ENCODE measurements around the gene RNF31.

DNA sequence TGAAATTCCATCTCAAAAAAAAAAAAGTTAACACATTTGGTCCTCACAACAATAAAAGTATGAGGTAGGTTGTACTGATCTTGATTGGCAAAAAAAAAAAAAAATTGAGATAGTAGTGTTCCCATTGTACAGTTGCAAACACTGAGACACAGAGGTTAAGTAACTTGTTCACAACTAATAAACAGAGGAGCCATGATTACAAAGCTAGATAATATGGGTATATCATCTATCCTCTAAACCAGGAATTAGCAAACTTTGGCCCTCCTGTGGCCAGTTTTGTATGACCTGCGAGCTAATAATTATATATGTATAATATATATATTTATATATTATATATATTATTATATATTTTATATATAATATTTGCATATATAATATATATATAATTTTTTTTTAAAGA, 13.6 kb upstream of the RNF31 start:
- no peak for TF ChIP-seq OSR1 (CRISPR knock-in tag; IDR thresholded peaks at IDR 0.05)
- TF ChIP-seq GLIS3 (CRISPR knock-in tag; IDR thresholded peaks at IDR 0.05) = no peak
- TF ChIP-seq ZNF565 (CRISPR knock-in tag; conservative IDR thresholded peaks at IDR 0.05; ENCODE audit: low read depth) = no peak
- TF ChIP-seq, protein P1, sequence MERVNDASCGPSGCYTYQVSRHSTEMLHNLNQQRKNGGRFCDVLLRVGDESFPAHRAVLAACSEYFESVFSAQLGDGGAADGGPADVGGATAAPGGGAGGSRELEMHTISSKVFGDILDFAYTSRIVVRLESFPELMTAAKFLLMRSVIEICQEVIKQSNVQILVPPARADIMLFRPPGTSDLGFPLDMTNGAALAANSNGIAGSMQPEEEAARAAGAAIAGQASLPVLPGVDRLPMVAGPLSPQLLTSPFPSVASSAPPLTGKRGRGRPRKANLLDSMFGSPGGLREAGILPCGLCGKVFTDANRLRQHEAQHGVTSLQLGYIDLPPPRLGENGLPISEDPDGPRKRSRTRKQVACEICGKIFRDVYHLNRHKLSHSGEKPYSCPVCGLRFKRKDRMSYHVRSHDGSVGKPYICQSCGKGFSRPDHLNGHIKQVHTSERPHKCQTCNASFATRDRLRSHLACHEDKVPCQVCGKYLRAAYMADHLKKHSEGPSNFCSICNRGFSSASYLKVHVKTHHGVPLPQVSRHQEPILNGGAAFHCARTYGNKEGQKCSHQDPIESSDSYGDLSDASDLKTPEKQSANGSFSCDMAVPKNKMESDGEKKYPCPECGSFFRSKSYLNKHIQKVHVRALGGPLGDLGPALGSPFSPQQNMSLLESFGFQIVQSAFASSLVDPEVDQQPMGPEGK (CRISPR knock-in tag; IDR thresholded peaks at IDR 0.05; ENCODE audit: borderline replicate concordance) = no peak
- TF ChIP-seq, protein P2, sequence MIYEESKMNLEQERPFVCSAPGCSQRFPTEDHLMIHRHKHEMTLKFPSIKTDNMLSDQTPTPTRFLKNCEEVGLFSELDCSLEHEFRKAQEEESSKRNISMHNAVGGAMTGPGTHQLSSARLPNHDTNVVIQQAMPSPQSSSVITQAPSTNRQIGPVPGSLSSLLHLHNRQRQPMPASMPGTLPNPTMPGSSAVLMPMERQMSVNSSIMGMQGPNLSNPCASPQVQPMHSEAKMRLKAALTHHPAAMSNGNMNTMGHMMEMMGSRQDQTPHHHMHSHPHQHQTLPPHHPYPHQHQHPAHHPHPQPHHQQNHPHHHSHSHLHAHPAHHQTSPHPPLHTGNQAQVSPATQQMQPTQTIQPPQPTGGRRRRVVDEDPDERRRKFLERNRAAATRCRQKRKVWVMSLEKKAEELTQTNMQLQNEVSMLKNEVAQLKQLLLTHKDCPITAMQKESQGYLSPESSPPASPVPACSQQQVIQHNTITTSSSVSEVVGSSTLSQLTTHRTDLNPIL (CRISPR knock-in tag; IDR thresholded peaks at IDR 0.05; ENCODE audit: low read depth) = no peak
- TF ChIP-seq ESRRG (CRISPR knock-in tag; IDR thresholded peaks at IDR 0.05) = no peak
- no peak for TF ChIP-seq ZFP30 (CRISPR knock-in tag; IDR thresholded peaks at IDR 0.05)
- TF ChIP-seq SNAI2 (CRISPR knock-in tag; IDR thresholded peaks at IDR 0.05) = no peak
- TF ChIP-seq, protein P3, sequence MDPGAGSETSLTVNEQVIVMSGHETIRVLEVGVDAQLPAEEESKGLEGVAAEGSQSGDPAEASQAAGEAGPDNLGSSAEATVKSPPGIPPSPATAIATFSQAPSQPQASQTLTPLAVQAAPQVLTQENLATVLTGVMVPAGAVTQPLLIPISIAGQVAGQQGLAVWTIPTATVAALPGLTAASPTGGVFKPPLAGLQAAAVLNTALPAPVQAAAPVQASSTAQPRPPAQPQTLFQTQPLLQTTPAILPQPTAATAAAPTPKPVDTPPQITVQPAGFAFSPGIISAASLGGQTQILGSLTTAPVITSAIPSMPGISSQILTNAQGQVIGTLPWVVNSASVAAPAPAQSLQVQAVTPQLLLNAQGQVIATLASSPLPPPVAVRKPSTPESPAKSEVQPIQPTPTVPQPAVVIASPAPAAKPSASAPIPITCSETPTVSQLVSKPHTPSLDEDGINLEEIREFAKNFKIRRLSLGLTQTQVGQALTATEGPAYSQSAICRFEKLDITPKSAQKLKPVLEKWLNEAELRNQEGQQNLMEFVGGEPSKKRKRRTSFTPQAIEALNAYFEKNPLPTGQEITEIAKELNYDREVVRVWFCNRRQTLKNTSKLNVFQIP (CRISPR knock-in tag; IDR thresholded peaks at IDR 0.05; ENCODE audit: borderline replicate concordance, low read depth) = no peak
- TF ChIP-seq TOX (CRISPR knock-in tag; IDR thresholded peaks at IDR 0.05; ENCODE audit: borderline replicate concordance) = no peak
